ENCODE data around the gene FAM72D.
"Not testable (repeated sequence)": the region's sequence is repeated elsewhere in the genome, so short reads cannot be mapped to it uniquely, and the experiment has no call there.

The FAM72D gene

GRCh38 chr1:145082483-145083255 lies 13.1 kb upstream of the FAM72D start:
- DNase-seq (ENCODE audit: low read depth), result not testable (repeated sequence)

GRCh38 chr1:145093517-145094149 lies 2.1 kb upstream of the FAM72D start:
- not testable (repeated sequence) for DNase-seq (ENCODE audit: low read depth)

- not testable (repeated sequence) for DNase-seq (ENCODE audit: low read depth)
These were observed 1.0 kb upstream of the FAM72D start for GRCh38 chr1:145094655-145095211.

GRCh38 chr1:145101725-145102124 lies 6.0 kb downstream of the FAM72D start:
- DNase-seq (ENCODE audit: low read depth), result not testable (repeated sequence)

- DNase-seq (ENCODE audit: low read depth), result not testable (repeated sequence)
These were observed 7.5 kb downstream of the FAM72D start for GRCh38 chr1:145103294-145103693.

- DNase-seq (ENCODE audit: low read depth), result not testable (repeated sequence)
These were observed 15.9 kb downstream of the FAM72D start for GRCh38 chr1:145111674-145112073.

GRCh38 chr1:145112703-145113102 lies 16.9 kb downstream of the FAM72D start:
- DNase-seq (ENCODE audit: low read depth), result not testable (repeated sequence)

GRCh38 chr1:145114560-145115057 lies 18.8 kb downstream of the FAM72D start:
- DNase-seq (ENCODE audit: low read depth), result not testable (repeated sequence)

- DNase-seq (ENCODE audit: low read depth), result not testable (repeated sequence)
These were observed 20.1 kb downstream of the FAM72D start for GRCh38 chr1:145115587-145116493.

GRCh38 chr1:145119842-145120241 lies 24.1 kb downstream of the FAM72D start:
- not testable (repeated sequence) for DNase-seq (ENCODE audit: low read depth)

- not testable (repeated sequence) for DNase-seq (ENCODE audit: low read depth)
These were observed 26.7 kb downstream of the FAM72D start for GRCh38 chr1:145122344-145123061.

GRCh38 chr1:145123062-145123395 lies 27.3 kb downstream of the FAM72D start:
- not testable (repeated sequence) for DNase-seq (ENCODE audit: low read depth)

GRCh38 chr1:145123992-145124641 lies 28.3 kb downstream of the FAM72D start:
- DNase-seq (ENCODE audit: low read depth), result not testable (repeated sequence)

GRCh38 chr1:145125112-145125511 lies 29.3 kb downstream of the FAM72D start:
- not testable (repeated sequence) for DNase-seq (ENCODE audit: low read depth)

GRCh38 chr1:145127144-145127543 lies 31.4 kb downstream of the FAM72D start:
- not testable (repeated sequence) for DNase-seq (ENCODE audit: low read depth)

GRCh38 chr1:145128697-145129469 lies 33.1 kb downstream of the FAM72D start:
- not testable (repeated sequence) for DNase-seq (ENCODE audit: low read depth)

GRCh38 chr1:145134476-145134875 lies 38.7 kb downstream of the FAM72D start:
- DNase-seq (ENCODE audit: low read depth), result not testable (repeated sequence)

GRCh38 chr1:145140549-145140948 lies 44.8 kb downstream of the FAM72D start:
- not testable (repeated sequence) for DNase-seq (ENCODE audit: low read depth)

- DNase-seq (ENCODE audit: low read depth), result not testable (repeated sequence)
These were observed 48.6 kb downstream of the FAM72D start for GRCh38 chr1:145144264-145144913.
